Measurements from ENCODE around the gene WDPCP. TPM values are rescaled to one million over a fixed set of nuclear protein-coding genes. Genes with fewer than 3 reads are reported as not detected.
"Not testable (repeated sequence)": the region's sequence is repeated elsewhere in the genome, so short reads cannot be mapped to it uniquely, and the experiment has no call there.

The WDPCP gene
- total and polyA plus RNA-seq, 2 donors, result 3.8 to 49.2 TPM

GRCh38 chr2:63494968-63495367 is 93.3 kb downstream of the WDPCP start:
- H3K27ac ChIP-seq (ENCODE audit: low read depth), result no peak overlapping the region

GRCh38 chr2:63494100-63494499 is 94.2 kb downstream of the WDPCP start:
- no peaks in the 10 kb centered on the region for H3K4me1 ChIP-seq (ENCODE audit: insufficient read depth)
- no peak overlapping the region for H3K27ac ChIP-seq (ENCODE audit: low read depth)
- no peak overlapping the region for H3K4me3 ChIP-seq (ENCODE audit: low read depth, low read length)
- 92% methylated on average over 7 of the region's 7 CpGs for WGBS
- DNase-seq (ENCODE audit: extremely low spot score), result no peak
- H3K36me3 ChIP-seq (ENCODE audit: insufficient read depth), result no peaks in the 10 kb centered on the region

More at GRCh38 chr2:63494968-63495367, 93.3 kb downstream of the WDPCP start:
- WGBS, result 91% methylated on average over 1 of the region's 1 CpG
- no peak overlapping the region for H3K4me3 ChIP-seq (ENCODE audit: low read depth, low read length)
- no peaks in the 10 kb centered on the region for H3K36me3 ChIP-seq (ENCODE audit: insufficient read depth)
- no peaks in the 10 kb centered on the region for H3K4me1 ChIP-seq (ENCODE audit: insufficient read depth)
- no peak for DNase-seq (ENCODE audit: extremely low spot score)

GRCh38 chr2:63488118-63488713 is 100.1 kb downstream of the WDPCP start:
- Histone ChIP-seq H3K4me3 (ENCODE audit: low read depth, low read length) (no peak overlapping the region), H3K36me3 (ENCODE audit: insufficient read depth) (no peaks in the 10 kb centered on the region), H3K4me1 (ENCODE audit: insufficient read depth) (no peaks in the 10 kb centered on the region), H3K27ac (ENCODE audit: low read depth) (no peak overlapping the region)
- WGBS, result 65% methylated on average over 2 of the region's 2 CpGs
- no peak for DNase-seq (ENCODE audit: extremely low spot score)

DNA sequence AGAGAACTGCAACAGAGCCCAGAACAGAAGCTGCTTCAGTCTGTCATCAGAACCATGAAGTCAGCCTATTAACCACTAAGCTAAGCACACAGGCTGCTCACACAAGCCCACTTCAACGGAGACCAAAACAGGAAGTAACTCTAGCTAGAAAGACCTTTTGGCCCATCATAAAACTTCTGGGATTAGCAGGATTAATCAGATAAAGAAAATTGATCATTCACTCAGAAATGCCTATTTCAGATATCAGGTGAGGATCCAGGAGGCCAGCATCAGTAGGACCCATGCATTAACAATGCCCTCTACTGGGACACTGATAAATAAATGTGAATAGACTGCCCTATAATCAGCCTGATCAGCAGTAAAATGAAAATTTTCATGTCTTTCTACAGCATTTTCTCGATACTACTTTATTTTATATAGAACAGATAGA is 101.4 kb downstream of the WDPCP start:
- Histone ChIP-seq H3K36me3 (ENCODE audit: insufficient read depth) (no peaks in the 10 kb centered on the region), H3K27ac (ENCODE audit: low read depth) (no peak overlapping the region), H3K4me3 (ENCODE audit: low read depth, low read length) (no peak overlapping the region), H3K4me1 (ENCODE audit: insufficient read depth) (no peaks in the 10 kb centered on the region)
- 80% methylated on average over 2 of the region's 2 CpGs for WGBS
- DNase-seq (ENCODE audit: extremely low spot score), result no peak

DNA sequence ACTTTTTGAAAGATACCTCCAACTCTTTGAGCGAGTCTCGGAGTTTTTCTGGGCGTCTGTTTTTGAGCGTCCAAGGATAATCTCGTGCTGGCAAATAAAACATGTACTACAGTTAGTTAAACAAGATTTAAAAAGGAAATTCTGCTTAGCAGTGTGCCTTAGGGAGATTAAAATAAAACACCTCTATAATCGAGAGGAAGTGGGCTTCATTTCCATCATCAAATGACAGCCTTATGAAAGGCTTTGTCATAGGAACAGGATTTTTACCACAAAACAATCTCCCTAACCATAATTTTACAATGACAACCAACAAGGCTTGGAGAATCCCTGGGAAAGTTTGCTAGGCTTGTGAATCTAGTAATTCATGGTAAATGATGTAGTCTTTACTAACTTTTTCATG is 103.4 kb downstream of the WDPCP start:
- no peak for DNase-seq (ENCODE audit: extremely low spot score)
- H3K4me1 ChIP-seq (ENCODE audit: insufficient read depth), result no peaks in the 10 kb centered on the region
- H3K27ac ChIP-seq (ENCODE audit: low read depth), result no peak overlapping the region
- no peak overlapping the region for H3K4me3 ChIP-seq (ENCODE audit: low read depth, low read length)
- 67% methylated on average over 6 of the region's 6 CpGs for WGBS
- no peaks in the 10 kb centered on the region for H3K36me3 ChIP-seq (ENCODE audit: insufficient read depth)

- no peaks in the 10 kb centered on the region for H3K4me1 ChIP-seq (ENCODE audit: insufficient read depth)
- H3K27ac ChIP-seq (ENCODE audit: low read depth), result no peak overlapping the region
- no peak for DNase-seq (ENCODE audit: extremely low spot score)
- H3K4me3 ChIP-seq (ENCODE audit: low read depth, low read length), result no peak overlapping the region
- H3K36me3 ChIP-seq (ENCODE audit: insufficient read depth), result no peaks in the 10 kb centered on the region
- WGBS, result 59% methylated on average over 2 of the region's 2 CpGs
These were observed 103.8 kb downstream of the WDPCP start for GRCh38 chr2:63484481-63484880.

- no peaks in the 10 kb centered on the region for H3K36me3 ChIP-seq (ENCODE audit: insufficient read depth)
- WGBS, result 96% methylated on average over 3 of the region's 3 CpGs
- H3K4me3 ChIP-seq (ENCODE audit: low read depth, low read length), result no peak overlapping the region
- no peak for DNase-seq (ENCODE audit: extremely low spot score)
- no peaks in the 10 kb centered on the region for H3K4me1 ChIP-seq (ENCODE audit: insufficient read depth)
- H3K27ac ChIP-seq (ENCODE audit: low read depth), result no peak overlapping the region
These were observed 110.6 kb downstream of the WDPCP start for GRCh38 chr2:63477686-63478085.

GRCh38 chr2:63469313-63469712 is 119.0 kb downstream of the WDPCP start:
- not testable (repeated sequence) for H3K36me3 ChIP-seq (ENCODE audit: insufficient read depth); DNase-seq (ENCODE audit: extremely low spot score); H3K4me1 ChIP-seq (ENCODE audit: insufficient read depth); H3K4me3 ChIP-seq (ENCODE audit: low read depth, low read length); H3K27ac ChIP-seq (ENCODE audit: low read depth)
- 98% methylated on average over 1 of the region's 1 CpG for WGBS

DNA sequence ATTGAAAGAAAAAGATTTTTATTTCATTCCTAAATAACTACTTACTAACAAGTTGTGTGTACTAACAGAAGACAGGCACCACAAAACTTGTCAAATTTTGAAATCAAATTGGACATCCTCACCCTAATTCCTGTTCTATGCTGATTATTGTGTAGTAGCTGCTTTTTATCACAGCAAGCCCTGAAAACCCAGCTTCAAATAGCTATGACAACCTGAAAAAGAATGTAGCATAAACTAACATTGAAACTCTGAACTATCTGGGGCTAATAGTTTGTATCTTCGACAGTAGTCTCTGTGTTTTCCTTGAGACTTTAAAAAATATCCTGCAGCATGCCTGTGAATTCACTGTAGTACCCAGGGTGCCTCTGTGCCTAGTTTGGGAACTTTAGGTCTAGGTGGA is 122.6 kb downstream of the WDPCP start:
- 78% methylated on average over 1 of the region's 1 CpG for WGBS
- Histone ChIP-seq H3K4me3 (ENCODE audit: low read depth, low read length) (no peak overlapping the region), H3K27ac (ENCODE audit: low read depth) (no peak overlapping the region)

DNA sequence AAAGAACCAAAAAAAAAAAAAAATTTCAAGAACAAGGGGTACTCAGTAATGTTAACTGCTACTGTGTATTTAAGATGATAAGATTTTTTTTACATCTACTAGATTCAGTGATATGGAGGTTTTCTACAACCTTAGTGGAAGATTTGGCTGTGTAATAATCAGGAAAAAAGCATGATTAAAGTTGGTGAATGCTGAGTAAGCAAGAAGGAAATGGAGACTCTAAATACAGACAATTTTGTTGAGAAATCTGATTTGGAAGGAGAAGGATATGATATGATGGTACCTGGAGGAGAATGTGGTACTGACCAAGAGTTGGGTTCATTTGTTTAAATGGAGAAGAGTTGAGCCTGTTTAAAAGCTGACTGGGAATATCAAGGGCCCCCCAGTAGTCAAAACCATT is 125.1 kb downstream of the WDPCP start:
- Histone ChIP-seq H3K36me3 (ENCODE audit: insufficient read depth) (peaks cover 3% of the 10 kb centered on the region), H3K4me1 (ENCODE audit: insufficient read depth) (no peaks in the 10 kb centered on the region), H3K4me3 (ENCODE audit: low read depth, low read length) (no peak overlapping the region), H3K27ac (ENCODE audit: low read depth) (no peak overlapping the region)
- DNase-seq (ENCODE audit: extremely low spot score), result no peak

More for the DNA sequence above, 122.6 kb downstream of the WDPCP start:
- no peaks in the 10 kb centered on the region for H3K4me1 ChIP-seq (ENCODE audit: insufficient read depth)
- DNase-seq (ENCODE audit: extremely low spot score), result no peak
- peaks cover 3% of the 10 kb centered on the region for H3K36me3 ChIP-seq (ENCODE audit: insufficient read depth)

GRCh38 chr2:63446658-63447057 is 141.6 kb downstream of the WDPCP start:
- DNase-seq (ENCODE audit: extremely low spot score), result no peak
- WGBS, result 87% methylated on average over 1 of the region's 1 CpG
- H3K4me1 ChIP-seq (ENCODE audit: insufficient read depth), result no peaks in the 10 kb centered on the region
- no peaks in the 10 kb centered on the region for H3K36me3 ChIP-seq (ENCODE audit: insufficient read depth)
- H3K4me3 ChIP-seq (ENCODE audit: low read depth, low read length), result no peak overlapping the region
- no peak overlapping the region for H3K27ac ChIP-seq (ENCODE audit: low read depth)

- no peak for DNase-seq (ENCODE audit: extremely low spot score)
- Histone ChIP-seq H3K4me1 (ENCODE audit: insufficient read depth) (no peaks in the 10 kb centered on the region), H3K36me3 (ENCODE audit: insufficient read depth) (no peaks in the 10 kb centered on the region), H3K4me3 (ENCODE audit: low read depth, low read length) (no peak overlapping the region), H3K27ac (ENCODE audit: low read depth) (no peak overlapping the region)
- 83% methylated on average over 6 of the region's 6 CpGs for whole genome bisulfite sequencing
These were observed 143.6 kb downstream of the WDPCP start for GRCh38 chr2:63444565-63445288.

DNA sequence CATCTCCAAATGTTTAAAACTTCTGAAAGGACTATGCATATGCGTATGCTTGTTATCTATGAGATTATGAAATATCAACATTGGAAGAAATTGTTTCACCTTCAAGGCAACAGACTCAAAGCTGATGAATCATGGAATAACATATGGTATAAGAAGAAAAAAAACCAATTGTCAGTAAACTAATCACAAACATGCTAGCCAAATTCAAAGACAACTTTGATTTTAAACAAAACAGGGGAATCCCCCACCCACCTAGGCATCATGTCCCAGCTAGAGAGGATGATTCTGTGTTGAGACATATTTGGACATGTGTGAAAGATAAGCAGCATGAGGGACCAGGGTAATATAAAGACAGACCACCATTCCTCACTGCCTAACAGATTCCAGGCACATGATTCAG is 147.7 kb downstream of the WDPCP start:
- H3K4me1 ChIP-seq (ENCODE audit: insufficient read depth), result no peaks in the 10 kb centered on the region
- no peaks in the 10 kb centered on the region for H3K36me3 ChIP-seq (ENCODE audit: insufficient read depth)
- no peak overlapping the region for H3K27ac ChIP-seq (ENCODE audit: low read depth)
- WGBS, result 63% methylated on average over 1 of the region's 1 CpG
- no peak for DNase-seq (ENCODE audit: extremely low spot score)
- no peak overlapping the region for H3K4me3 ChIP-seq (ENCODE audit: low read depth, low read length)

GRCh38 chr2:63438181-63438580 is 150.1 kb downstream of the WDPCP start:
- no peaks in the 10 kb centered on the region for H3K36me3 ChIP-seq (ENCODE audit: insufficient read depth)
- no peaks in the 10 kb centered on the region for H3K4me1 ChIP-seq (ENCODE audit: insufficient read depth)
- 86% methylated on average over 1 of the region's 1 CpG for WGBS
- no peak overlapping the region for H3K27ac ChIP-seq (ENCODE audit: low read depth)
- no peak for DNase-seq (ENCODE audit: extremely low spot score)
- H3K4me3 ChIP-seq (ENCODE audit: low read depth, low read length), result no peak overlapping the region

All from urinary bladder (tissue), 4 donors.